ENCODE results near the gene ZNF385A.

The ZNF385A gene, protein sequence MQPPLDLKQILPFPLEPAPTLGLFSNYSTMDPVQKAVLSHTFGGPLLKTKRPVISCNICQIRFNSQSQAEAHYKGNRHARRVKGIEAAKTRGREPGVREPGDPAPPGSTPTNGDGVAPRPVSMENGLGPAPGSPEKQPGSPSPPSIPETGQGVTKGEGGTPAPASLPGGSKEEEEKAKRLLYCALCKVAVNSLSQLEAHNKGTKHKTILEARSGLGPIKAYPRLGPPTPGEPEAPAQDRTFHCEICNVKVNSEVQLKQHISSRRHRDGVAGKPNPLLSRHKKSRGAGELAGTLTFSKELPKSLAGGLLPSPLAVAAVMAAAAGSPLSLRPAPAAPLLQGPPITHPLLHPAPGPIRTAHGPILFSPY

GRCh38 chr12:54384591-54385041, at the start of gene ZNF385A:
ZNF385A (minus strand) TSS chr12:54384733; CDS start chr12:54384514, 219 bp downstream.
- no peak for DNase-seq (ENCODE audit: low read depth in 4 of 4, low spot score in 1 of 4)

DNA sequence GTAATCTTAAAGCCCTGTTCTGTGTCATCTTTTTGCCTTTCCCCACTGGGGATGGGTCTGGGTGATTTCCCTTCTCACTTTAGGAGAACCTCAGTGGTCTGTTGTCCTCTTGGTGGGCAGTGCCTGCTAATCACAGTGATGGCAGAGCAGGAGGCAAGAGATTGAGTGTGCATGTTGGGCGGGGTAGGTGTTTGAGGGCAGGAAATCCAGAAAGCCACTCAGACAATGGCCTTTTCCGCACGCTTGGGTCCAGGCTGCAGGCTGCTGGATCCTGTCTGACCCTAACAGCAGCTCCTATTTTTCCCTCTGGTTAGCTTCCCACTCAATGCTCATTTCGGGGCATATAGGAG, 48.3 kb upstream of the ZNF385A start:
- no peak for DNase-seq (ENCODE audit: low read depth in 4 of 4, low spot score in 1 of 4)

GRCh38 chr12:54431911-54432814, 47.6 kb upstream of the ZNF385A start:
- DNase-seq (ENCODE audit: low read depth in 4 of 4, low spot score in 1 of 4): peak in 1 of 4 experiments; percentile 53

DNA sequence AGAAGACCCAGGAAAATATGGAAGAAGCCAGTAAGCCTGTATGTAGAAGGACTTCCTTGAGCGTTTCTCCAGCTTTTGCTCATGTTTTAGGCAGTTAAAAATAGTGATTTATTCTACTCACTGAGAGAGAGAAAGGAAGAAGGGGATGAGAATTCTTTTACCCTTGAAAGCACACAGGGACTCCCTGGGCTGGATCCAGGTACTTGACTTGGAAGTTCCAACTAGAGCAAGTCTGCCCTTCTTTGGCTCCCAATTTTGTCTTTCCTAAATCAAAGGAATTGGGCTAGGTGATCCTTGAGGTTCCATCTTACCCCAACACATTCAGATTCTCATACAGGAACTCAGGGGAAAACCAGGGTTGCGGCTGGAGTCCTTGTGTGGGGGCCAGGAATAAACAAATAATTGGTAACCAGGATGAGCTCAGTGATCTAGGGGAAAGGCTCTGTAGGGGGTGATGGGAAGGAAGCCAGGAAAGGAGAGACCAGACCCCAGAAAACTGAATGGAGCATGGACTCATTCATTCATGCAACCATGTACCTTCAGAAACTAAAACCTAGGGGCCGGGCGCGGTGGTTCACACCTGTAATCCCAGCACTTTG, 46.0 kb upstream of the ZNF385A start:
- no peak for DNase-seq (ENCODE audit: low read depth in 4 of 4, low spot score in 1 of 4)

DNA sequence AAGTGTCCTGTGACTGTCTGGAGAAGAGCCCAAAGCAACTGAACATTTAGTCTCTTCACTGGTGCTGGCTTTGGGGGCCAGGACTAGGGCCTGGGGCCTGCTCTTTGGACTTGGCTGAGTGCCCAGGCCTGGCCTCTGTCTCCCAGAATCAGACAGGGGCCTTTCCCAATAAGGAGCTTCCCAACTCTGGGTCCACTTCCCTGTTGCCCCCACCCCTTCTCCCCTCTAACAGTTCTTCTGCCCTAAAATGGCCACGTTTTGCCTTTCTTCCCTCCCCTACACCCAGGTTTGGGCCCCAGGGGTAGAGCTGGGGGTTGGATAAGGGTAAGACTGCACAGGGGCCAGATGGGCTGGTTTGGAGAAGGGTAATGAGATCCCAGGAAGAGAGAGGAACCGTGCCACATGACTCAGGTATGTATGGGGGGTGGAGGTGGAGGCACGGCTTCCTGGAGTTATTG, 44.5 kb upstream of the ZNF385A start:
- no peak for DNase-seq (ENCODE audit: low read depth in 4 of 4, low spot score in 1 of 4)

GRCh38 chr12:54428050-54429013, 43.8 kb upstream of the ZNF385A start:
- DNase-seq (ENCODE audit: low read depth in 4 of 4, low spot score in 1 of 4): no peak

GRCh38 chr12:54427106-54427505, 42.6 kb upstream of the ZNF385A start:
- DNase-seq (ENCODE audit: low read depth in 4 of 4, low spot score in 1 of 4): no peak

DNA sequence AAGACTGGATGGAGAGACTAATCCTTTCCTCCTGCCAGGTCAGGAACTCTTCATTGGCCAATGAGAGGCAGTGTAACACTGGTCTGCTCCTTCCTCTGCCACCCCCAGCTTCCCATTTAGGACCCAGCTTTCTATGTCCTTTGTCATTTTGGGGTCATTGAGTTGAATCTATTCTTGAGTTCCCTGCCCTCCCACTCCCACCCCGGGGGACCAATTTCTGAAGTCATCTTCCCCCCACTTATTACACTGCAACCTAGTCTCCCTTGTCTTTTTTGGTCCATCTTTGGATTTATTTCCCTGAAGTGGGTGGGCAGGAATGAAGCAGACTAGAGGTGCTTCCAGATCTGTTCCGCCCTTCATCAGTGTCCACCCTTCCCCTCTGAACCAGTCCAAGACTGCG, 42.2 kb upstream of the ZNF385A start:
- no peak for DNase-seq (ENCODE audit: low read depth in 4 of 4, low spot score in 1 of 4)

DNA sequence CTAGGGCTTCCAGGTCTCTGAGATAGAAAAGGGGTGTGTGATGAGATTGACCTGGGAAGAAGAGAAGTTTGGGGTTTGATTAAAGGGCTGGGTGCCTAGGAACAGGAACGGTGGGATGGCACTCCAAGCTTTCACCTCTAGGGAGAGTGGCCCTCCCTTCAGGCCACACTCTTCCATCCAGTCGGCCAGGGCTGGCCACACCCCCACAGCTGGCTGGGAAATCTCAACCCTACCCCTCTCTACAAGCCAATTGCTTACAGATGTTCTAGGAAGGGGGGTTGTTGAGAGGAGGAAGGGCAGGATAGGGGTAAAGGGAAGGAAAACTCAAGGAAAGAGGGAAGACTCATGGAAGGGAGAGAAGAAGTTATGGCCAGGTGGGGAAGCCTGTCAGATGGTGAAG, 41.2 kb upstream of the ZNF385A start:
- DNase-seq (ENCODE audit: low read depth in 4 of 4, low spot score in 1 of 4): no peak

GRCh38 chr12:54424224-54424623, 39.7 kb upstream of the ZNF385A start:
- DNase-seq (ENCODE audit: low read depth in 4 of 4, low spot score in 1 of 4): no peak

GRCh38 chr12:54423816-54424150, 39.2 kb upstream of the ZNF385A start:
- DNase-seq (ENCODE audit: low read depth in 4 of 4, low spot score in 1 of 4): no peak

DNA sequence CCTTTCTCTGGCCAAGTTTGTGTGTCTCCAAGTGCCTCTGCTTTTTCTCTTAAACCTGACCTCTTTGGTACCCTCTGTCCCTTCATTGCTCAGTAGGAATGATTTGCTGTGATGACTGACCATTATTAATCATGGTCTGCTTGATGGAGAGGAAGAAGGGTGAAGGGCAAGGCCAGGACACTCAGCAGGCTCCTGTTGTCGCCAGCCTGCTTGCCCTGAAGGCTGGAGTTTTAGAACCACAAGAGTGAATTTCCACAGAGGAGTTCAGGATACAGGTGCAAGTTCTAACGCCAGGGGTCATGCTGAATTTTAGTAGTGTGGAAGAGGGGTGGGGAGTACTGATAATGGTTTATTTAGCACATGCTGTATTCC, 37.3 kb upstream of the ZNF385A start:
- no peak for DNase-seq (ENCODE audit: low read depth in 4 of 4, low spot score in 1 of 4)

GRCh38 chr12:54421175-54421878, 36.8 kb upstream of the ZNF385A start:
- no peak for DNase-seq (ENCODE audit: low read depth in 4 of 4, low spot score in 1 of 4)

- DNase-seq (ENCODE audit: low read depth in 4 of 4, low spot score in 1 of 4): no peak
Measured at GRCh38 chr12:54420766-54421144, 36.2 kb upstream of the ZNF385A start.

DNA sequence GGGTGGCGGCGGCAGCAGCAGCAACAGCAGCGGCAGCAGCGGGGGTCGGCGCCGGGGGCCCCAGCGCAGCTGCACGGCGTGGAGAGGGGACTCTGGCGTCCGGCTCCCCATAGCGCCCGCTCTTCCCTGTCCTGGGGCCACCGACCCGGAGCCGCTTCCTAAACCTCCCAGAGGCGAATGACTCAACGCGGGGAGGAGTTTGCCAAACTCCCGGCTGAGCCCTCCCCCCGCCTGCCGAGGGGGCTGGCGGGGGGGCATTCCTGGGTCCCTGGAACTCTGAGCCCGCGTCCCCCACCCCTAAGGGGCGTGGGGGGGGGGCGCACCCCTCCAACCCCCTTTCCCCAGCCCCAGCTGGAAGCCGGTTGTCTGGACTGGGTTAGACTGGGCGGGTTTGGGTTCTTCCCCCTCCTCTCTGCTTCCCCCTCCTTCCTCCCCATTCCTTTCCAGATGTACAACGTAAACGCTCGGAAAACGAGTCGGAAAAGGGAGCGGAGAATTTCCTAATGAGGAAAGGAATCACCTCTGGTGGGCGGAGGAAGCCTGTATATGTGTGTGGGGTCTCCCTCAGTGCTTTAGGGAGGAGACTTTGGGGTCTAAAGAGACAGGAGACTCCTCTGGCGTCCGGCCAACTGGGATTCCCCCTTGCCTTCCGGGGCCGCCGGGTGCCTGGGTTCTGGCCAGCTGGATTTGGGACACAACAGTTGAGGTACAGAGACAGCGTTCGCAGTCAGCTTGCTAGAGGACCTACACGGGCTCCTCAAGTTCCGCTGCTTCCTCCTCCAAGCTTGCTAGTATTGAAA, 34.8 kb upstream of the ZNF385A start, which contains the start of gene ITGA5:
TSS of gene ITGA5 (minus strand) at position 179 of the 800 bp plus-strand sequence. CDS start at position 111, 68 bp downstream.
- peak in 1 of 4 experiments; percentile 34 for DNase-seq (ENCODE audit: low read depth in 4 of 4, low spot score in 1 of 4)

DNA sequence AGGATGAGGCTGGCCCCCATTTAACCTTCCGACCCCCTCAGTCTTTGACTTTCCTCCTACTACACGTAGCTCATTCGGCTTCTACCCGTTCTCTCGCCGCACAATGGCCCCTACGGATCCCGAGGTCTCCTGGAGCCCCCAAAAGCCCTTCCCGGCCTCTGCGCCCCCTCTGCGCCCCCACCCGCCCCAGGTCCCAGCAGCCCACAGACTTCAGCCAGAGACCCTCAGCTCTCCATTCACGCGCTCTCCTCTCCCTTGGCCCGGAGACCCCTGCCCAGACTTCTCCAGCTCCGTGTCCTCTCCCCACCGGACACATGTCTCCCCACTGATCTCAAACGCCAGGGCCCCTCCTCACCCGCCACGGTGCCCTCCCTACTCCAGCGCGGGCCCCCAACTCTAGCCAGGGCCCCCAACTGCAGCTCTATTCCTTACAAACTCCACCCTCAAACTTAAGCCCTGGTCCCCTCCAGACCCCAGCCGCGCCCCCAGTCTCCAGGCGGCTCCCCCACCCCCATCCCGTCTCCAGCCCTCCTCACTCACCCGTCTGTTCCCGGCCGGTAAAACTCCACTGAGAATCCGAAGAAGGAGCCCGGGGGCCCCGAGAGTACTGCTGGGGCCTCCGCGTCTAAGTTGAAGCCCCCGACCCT, 34.0 kb upstream of the ZNF385A start:
- DNase-seq (ENCODE audit: low read depth in 4 of 4, low spot score in 1 of 4): no peak

GRCh38 chr12:54417712-54418440, 33.3 kb upstream of the ZNF385A start:
- DNase-seq (ENCODE audit: low read depth in 4 of 4, low spot score in 1 of 4): no peak
